Stimulated activated CD4-positive, alpha-beta T cell treated with anti-CD3 and anti-CD28 coated beads, TNF-alpha, amount 100 ng/mL, for 1 hour (primary cell): ENCODE results near the gene S100A11.
A peak's percentile ranks its signal among the peaks of the same experiment; 100 is the strongest.

Experiments used
- DNase-seq, 3 donors: peaks; one replicate each; pipeline ENCODE4 v3.0.0-alpha.2; 2020; ENCODE audit warnings: low read depth in 3 of 3, low spot score in 1 of 3

The S100A11 gene

GRCh38 chr1:152003846-152004442 is 32.9 kb downstream of the S100A11 start:
- no peak for DNase-seq

- DNase-seq = no peak
Measured at GRCh38 chr1:152002960-152003359, 33.8 kb downstream of the S100A11 start.

- peak; percentile 22 to 65 (median 54) for DNase-seq
Measured at GRCh38 chr1:152001631-152002584, 34.9 kb downstream of the S100A11 start.

- DNase-seq = no peak
Measured at GRCh38 chr1:152000964-152001630, 35.7 kb downstream of the S100A11 start.

- DNase-seq = no peak
Measured at GRCh38 chr1:151998611-151999362, 38.0 kb downstream of the S100A11 start.

- no peak for DNase-seq
Measured at GRCh38 chr1:151997284-151997570, 39.6 kb downstream of the S100A11 start.

GRCh38 chr1:151995774-151996173 is 41.0 kb downstream of the S100A11 start:
- DNase-seq = no peak

- no peak for DNase-seq
Measured at GRCh38 chr1:151994956-151995355, 41.8 kb downstream of the S100A11 start.

GRCh38 chr1:151993734-151994496 is 42.9 kb downstream of the S100A11 start, which contains the start of gene S100A10:
Gene S100A10, minus strand, starts transcription at chr1:151993859. Its CDS starts 7,629 bp downstream, at chr1:151986230.
- peak; percentile 49 to 65 (median 49) for DNase-seq

GRCh38 chr1:151993084-151993733 is 43.6 kb downstream of the S100A11 start:
- DNase-seq = peak in 1 of 3 donors; percentile 17

- no peak for DNase-seq
Measured at GRCh38 chr1:151992303-151993083, 44.3 kb downstream of the S100A11 start.

- DNase-seq = no peak
Measured at GRCh38 chr1:151991663-151992302, 45.0 kb downstream of the S100A11 start.

GRCh38 chr1:151990856-151991198 is 46.0 kb downstream of the S100A11 start:
- DNase-seq = no peak

GRCh38 chr1:151990058-151990855 is 46.5 kb downstream of the S100A11 start:
- DNase-seq = no peak

GRCh38 chr1:151989211-151989862 is 47.5 kb downstream of the S100A11 start:
- no peak for DNase-seq

- DNase-seq = no peak
Measured at GRCh38 chr1:151988405-151988923, 48.3 kb downstream of the S100A11 start.

- no peak for DNase-seq
Measured at GRCh38 chr1:151986501-151987190, 50.2 kb downstream of the S100A11 start.
